Mesenteric fat pad (tissue), 1 donor: ENCODE results near the gene ACTR1B. TPM values are rescaled to one million over a fixed set of nuclear protein-coding genes. Genes with fewer than 3 reads are reported as not detected.
"Not testable (repeated sequence)": the region's sequence is repeated elsewhere in the genome, so short reads cannot be mapped to it uniquely, and the experiment has no call there.

ENCODE experiments used
- DNase-seq: peaks from one replicate; pipeline ENCODE4 v3.0.0-alpha.2; 2020; ENCODE audit warnings: low spot score
- total RNA-seq: library from RNA; stranded (reverse); fragmentation: NEBNext Ultra II Directional; extraction: Animal tissue kit (Norgen Biotek cat#: 25700); gene quantifications from one replicate; pipeline ENCODE4 v1.2.1, GENCODE V29; 2021
- donor health status: DM: yes; HTN: yes; CAD: no.

Gene ACTR1B
- total RNA-seq, 1 donor from 2014 or later: 47.6 TPM

DNA sequence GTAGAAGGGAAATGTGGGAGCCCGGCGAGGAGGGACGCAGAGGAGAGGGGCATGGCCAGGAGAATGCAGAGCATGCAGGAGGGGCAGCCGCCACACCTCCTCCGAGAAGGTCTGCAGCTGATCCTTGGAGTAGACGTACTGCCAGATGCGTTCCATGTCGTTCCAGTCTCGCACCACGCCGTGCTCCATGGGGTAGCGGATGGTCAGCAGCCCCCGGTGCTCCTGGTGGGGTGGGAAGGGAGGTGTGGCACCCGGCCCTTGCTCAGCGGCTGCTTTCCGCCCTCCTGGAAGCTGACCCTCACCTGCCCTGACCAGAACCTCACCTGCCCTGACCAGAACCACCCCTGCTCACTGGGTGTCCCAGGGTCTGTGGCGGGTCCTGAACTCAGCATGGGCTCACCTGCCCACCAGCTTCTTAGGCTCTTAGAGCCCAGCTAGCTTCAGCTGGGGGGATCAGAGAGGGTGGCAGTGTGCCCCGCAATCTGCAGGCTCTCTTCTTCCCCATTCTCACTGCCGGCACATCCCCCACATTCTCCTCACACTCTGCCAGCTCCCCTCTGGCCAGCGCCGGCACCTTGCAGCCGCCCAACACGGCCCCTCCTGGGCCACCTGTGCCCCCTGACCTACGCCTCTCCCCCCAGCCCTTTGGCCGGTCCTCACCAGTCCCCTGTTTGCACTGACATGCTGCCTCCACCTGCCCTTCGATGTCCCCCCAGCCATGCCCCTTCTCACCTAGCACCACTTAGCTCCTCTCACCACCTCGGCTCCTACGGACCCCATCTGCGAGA lies 4.4 kb downstream of the ACTR1B start:
- DNase-seq: no peak

DNA sequence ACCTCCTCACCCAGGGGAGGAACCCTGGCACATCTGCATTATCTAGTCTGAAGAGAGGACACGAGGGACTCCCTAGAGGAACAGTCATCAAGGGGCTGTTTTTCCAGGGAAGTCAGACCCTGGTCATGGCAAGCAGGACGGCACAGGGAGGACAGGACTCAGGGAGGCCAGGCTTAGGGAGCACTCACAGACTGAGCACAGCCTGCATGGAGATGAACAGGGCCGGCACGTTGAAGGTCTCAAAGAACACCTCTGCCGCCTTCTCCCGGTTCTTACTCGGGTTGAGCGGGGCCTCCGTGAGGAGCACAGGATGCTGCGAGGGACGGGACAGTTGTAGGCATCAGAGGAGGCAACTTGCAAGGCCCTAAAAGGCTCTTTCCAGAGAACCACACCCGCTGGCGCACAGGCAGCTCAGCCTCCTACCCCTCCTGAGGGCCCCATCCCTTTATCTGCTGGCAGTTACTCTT lies 5.1 kb downstream of the ACTR1B start:
- DNase-seq: no peak

DNA sequence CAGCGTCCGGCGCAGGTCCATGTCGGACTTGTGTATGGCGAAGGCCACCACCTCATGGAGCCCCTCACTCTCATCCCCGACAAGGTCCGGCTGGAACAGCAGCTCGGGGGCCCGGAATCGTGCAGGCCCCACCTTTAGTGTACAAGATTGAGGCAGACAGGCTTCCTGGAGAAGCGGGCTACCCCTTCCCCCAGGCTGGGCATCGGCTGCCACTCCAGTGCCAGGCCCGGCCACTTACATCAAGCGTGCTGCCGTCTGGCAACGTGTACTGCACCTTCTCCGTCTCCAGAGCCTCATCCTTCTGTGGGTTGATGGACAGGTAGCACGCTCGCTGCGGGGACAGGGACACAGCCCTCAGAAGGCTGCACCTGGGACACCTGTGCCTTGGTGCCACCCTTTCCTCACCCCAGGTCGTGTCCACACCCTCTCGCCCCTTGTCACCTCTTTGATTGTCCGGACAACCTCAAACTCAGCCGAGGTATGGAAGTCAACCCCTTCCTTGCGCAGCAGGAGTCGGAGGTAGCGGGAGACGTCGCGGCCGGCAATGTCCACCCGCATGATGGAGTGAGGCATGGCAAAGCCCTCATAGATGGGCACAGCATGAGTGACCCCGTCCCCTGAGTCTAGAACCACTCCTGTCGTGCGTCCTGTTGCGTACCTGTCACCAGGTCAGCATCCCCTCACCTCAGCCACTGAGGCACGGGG lies 5.7 kb downstream of the ACTR1B start:
- DNase-seq: no peak

DNA sequence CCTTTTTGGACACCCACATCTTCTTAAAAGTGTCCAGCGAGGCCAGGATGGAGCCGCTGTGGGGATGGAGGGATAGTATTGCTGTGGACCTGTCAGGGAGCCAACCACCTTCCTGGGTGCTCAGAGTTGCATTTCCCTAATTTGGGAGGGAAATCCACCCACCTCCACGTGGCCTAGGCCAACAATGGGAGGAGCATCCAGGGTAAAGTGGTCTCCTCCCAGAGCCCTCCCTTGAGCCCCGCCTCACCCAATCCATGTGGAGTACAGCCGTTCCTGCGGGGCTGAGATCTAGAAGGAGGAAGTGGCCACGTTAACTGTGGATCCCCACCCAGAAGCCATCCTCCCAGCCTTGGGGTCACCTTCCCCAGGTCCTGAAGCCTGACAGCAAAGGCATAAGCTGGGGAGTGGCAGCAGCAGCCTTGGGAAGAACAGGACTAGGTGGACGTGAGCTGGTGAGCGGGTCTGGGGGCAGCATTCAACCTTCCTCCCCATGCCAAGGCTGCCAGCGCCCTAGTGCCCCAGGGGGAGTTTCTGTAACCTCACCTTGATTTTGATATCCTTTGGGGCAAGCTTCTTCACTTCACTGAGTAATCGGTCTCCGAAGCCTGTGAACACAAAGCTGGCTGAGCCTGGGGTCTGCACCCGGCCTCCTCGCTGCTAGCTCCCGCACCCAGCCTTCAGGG lies 6.8 kb downstream of the ACTR1B start:
- DNase-seq: no peak

DNA sequence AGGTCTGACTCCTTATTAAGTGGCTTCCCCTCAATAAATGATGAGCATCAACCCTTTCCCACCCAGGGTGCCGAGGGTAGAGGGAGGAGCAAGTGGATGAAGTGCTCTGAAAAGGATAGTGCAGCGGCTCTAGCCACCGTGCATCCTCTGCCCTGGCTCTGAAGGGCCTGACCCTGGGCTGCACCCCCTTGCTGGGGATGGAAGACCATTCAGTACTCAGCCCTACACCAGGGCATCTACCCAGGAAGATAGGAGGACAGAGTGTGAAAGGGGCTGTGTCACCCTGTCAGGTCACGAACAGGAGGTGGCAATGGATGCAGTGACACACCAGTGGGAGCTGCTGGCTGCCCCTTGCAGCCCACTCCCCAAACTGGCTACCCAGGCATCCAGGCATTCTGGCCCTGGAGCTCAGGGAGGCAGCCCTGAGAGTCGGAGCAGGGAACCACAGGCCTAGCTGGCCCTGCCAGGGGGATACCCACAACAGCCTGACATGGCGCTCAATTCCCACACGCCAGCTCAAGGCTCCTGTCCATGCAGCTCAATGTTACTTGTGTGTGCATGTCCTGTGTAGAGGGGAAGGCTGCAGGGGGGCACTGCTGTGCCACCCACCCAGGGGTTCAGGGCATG lies 7.6 kb downstream of the ACTR1B start:
- no peak for DNase-seq

DNA sequence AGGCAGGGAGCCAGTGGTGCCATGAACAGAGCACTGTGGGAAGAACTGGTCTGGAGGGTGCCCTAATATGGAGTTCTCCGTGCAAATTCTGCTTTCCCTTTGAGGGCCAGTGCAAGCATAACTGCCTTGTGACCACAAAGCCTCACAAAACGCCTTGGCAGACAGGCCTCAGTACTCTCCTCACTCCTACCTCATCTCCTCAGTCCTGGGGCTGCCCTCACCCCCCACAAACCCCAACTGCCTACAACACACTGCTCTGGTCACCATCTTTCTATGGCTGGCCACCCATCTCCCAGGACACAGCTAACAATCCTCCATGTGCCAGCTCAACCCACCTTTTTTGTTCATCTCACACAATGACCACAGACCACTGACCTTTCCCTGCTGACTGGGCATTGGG lies 9.1 kb downstream of the ACTR1B start:
- no peak for DNase-seq

DNA sequence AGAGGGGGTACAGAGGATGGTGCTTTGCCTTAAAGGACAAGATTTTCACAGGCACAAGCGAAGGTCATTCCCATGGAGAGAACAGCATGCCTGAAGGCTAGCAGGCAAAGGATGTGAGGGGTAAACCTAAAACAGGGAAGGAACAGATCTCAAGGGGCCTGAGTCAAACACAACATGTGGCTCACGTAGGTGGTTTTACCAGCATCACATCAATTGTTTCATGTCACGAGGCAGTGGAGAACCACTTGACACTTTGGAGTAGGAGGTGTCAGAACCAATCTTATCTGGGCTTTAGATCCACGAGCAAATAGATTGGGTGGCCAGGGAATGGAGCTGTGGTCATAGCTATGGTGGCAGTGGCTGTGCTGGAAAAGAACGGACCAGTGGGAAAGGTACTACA lies 9.5 kb downstream of the ACTR1B start:
- no peak for DNase-seq

DNA sequence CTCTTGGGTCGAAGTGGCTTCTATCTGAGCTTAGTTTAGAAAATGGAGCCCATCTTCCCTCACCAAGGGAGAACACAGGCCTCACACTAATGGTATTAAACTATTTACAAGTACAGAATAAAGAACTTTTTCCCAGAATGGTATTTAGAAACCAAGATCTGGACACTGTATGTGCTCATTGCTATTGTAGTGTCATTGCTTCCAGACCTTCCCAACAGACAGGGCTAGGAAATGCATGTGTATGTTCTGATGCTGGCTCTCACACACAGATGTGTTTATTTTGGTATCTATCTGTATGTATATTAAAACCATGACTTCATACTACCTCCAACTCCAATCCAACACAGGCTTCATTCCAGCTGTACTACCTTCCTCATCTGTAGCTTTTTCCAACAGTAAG lies 10.0 kb downstream of the ACTR1B start:
- DNase-seq: no peak

DNA sequence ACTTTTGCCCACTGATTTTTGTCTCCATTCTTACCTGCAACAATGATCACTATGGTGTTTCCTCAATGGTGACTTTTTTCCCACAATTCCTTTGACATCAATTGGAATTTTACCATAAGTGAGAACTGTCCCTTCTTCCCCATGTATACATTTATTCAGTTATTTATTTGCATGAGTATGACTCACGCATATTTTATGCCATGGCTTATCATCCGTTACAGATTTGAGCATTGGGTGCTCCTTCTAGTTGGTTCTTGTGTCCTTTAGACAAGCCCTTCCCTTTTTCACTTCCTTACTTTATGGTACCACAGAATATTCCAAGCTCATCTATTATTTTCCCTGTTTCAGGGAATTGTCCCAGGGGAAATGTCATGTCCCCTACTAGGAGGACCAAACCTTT lies 10.4 kb downstream of the ACTR1B start:
- no peak for DNase-seq

DNA sequence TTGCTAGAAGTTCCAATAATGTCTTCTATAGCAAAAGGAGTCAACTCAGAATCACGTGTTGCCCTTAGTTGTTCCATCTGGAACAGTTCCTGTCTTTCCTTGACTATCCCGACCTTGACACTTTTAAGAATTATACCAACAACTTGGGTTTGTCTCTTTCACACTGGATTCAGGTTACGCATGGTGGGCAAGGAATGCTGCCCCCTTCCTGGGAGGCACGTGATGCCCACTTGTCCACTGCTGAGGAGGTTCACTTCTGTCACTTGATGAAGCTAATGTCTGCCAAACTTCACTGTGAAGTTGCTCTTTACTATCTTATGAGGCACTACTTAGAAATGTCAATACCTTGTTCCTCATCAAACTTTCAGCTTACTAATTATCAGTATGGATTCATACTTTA lies 12.7 kb downstream of the ACTR1B start:
- DNase-seq: no peak

DNA sequence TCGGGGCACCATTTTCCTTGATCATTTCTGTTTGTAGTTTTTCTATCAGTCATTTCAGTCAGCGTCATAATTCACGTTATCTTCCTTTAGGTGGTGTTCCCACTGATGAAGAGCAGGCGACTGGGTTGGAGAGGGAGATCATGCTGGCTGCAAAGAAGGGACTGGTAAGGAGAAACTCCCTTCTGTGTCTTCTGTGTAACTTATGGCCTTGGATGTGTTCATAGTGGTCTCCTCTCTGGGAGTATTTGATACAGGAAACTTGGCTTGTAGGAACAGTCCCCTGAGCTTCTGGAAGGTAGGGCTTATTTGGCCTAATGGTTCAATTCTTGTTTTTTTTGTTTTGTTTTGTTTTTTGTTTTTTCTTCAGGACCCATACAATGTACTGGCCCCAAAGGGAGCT lies 16.9 kb downstream of the ACTR1B start:
- no peak for DNase-seq

DNA sequence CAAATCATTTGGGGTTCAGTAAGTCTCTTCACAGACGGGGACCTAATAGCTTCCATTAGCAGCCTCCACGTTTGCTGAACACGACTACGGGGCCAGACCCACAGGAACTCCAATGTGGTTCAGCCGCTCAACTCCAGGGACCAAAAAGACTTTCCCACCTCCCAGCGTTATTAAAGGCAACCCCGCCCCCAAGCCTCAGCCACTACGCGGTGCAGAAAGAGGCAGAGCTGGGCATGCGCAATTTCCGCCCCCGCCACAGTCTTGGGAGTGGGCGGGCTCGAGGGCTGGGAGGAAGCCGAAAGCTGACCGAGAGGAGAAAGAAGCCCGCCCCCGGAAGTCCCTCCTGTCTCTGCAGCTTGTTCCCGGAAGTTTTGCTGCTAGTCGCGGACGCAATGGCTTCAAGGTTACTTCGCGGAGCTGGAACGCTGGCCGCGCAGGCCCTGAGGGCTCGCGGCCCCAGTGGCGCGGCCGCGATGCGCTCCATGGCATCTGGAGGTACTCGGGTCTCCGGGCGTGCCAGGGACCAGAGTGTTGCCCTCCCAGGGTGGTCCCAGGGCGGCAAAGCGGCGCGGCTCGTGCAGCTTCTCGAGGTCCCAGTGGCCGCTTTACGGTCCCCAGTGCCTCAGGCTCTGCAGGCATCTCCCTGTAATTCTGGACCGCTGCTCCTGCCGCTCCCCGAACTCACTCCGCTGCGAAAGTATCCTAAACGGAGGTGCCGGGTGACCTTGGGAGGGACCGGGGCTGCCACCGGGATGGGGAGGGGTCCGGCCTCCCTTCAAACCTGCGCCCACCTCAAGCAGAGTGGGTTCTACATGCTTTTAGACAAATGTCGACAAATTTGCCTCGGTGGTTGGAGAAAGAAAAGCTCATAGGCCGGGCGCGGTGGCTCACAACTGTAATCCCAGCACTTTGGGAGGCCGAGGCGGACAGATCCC lies 17.9 kb downstream of the ACTR1B start, which contains the start of gene COX5B:
Gene COX5B, plus strand, starts transcription at position 368 of the 935 bp plus-strand sequence. Its CDS starts 25 bp downstream, at position 393.
- DNase-seq: peak; percentile 100

DNA sequence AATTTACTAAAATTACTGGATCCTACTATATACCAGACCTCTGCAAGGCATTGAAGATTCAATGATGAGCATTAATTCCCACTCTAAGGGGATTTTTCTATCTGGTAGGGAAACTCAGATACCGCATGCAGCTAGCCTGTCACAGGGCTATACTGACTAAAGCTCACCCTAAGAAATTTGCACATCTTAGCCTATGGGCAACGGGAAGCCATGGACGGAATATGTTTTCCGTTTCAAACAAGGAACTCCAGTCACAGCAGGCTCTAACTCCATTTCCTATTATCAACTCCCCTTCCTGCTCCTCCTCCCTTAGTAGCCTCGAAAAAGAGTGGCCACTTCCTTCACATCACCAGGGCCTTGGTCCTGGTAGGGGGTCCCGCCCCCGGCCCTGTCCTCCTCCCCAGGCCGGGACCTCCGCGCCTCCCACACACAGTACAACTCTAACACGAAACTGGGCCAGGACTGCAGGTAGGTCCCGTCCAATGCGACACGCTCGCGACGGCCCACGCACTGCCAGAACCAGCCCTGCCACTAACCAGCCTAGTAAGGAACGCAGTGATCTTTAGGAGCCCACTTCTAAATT lies 18.6 kb downstream of the ACTR1B start:
- DNase-seq: no peak

DNA sequence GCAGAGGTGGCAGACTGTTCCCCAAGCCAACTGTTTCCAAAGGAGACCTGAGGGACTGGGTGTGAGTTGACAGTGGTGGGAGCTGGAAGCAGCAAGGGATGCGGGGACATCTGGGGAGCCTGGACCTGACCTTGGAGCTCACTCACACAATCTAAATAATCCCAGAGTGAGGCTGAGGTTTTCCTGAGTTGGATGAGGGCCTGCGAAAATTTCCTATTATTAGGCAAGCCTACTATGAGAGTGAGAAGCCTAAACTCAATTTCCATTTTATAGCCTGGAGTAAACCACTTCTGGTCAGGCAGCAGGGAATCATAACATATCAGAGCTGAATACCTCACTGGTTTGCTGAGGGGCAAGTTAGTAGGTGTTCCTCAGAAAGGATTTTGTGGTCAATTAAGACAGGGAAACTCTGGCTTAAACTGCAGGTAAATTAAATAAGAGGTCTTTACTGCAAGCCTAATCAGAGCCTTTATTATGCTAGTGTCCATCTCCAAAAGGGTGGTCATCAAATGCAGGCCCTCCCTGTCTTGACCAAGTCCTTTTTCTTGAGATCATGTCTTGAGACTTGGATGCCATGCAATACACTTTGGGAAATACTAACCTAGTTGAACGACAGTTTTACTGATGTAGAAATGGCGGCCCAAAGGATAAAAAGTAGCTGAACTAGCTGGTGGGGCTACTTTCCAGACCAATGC lies 19.7 kb downstream of the ACTR1B start:
- DNase-seq: no peak

DNA sequence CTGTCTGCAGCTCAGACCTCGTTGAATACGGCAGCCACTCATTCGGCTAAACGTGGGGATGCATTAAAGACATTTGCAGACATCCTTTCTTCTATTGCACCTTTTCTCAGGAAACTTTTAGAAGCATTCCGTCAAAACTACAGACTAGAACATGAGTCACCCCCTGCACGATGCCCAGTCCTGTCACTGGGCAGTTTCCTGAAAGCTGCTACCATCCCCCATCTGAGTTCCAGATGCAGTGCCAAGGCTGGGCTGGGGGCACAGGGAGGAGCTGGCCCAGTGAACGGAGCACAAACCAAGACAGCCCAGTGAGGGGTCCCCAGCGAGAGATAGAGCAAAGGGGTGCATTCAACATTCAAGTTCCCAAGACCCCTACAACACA lies 37.8 kb downstream of the ACTR1B start:
- DNase-seq: not testable (repeated sequence)

DNA sequence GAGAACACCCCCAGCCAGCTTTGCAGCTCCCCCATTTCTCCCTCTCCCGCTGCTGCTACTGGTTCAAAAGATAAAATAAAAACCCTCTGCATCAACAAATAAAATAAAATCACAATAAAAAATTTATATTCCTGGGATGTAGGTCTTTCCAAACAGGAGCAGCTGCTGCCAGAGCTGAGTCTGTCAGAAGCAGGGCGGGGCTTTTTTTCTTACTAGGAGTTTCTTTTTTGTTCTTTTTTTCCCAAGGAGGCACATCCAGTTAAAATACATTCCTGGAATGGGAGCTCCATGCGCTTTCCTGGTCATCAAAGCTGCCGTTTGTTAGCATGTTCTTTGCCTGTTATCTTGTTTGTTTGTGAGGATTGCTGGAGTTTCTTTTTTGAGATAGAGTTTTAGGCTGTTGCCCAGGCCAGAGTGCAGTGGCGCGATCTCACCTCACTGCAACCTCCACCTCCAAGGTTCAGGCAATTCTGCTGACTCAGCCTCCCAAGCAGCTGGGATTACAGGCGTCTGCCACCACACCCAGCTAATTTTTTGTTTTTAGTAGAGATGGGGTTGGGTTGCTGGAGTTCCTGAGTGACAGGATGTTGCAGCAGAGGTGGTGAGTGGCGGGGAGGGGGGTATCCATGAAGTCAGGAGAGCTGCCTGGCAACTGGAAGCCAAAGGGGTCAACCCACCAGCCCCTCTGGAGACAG lies 38.3 kb downstream of the ACTR1B start:
- not testable (repeated sequence) for DNase-seq

DNA sequence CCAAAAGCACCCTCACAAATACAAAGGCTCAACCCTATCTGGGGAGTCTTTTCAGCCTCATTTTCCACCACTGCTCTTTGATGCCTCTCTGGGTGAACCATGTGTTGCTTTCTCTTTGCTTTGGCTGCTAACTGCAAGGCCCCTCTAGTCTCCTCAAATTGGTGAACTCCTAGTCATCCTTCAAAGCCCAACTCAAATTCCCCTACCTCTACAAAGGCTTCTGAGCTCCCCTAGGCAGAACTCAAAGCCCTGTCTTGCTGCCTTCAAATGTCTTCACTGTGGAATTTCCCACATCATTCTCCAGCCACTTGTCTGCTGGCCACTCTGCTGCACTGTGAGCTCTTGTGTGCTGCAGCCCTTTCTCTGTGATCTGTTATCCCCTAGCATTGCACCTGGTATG lies 40.9 kb downstream of the ACTR1B start:
- DNase-seq: not testable (repeated sequence)

DNA sequence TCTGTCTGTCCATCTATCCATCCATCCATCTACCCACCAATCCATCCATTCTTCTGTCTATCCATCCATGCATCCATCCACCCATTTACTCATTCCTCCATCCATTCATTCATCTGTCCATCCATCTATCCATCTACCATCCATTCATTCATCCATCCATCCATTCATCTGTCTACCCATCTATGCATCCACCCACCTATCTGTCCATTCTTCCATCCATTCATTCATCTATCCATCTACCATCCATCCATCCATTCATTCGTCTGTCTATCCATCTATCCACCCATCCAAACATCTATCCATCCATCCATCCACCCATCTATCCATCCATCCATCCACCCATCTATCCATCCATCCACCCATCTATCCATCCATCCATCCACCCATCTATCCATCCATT lies 43.4 kb downstream of the ACTR1B start:
- not testable (repeated sequence) for DNase-seq
